Stimulated activated CD4-positive, alpha-beta T cell treated with anti-CD3 and anti-CD28 coated beads, Interleukin-4, amount 100 ng/mL, for 1 hour (primary cell): Measurements from ENCODE around the gene PIK3R5.
"Not testable (repeated sequence)": the region's sequence is repeated elsewhere in the genome, so short reads cannot be mapped to it uniquely, and the experiment has no call there.

Experiments used
- DNase-seq: peaks from one replicate; pipeline ENCODE4 v3.0.0-alpha.2; 2020

Gene PIK3R5

DNA sequence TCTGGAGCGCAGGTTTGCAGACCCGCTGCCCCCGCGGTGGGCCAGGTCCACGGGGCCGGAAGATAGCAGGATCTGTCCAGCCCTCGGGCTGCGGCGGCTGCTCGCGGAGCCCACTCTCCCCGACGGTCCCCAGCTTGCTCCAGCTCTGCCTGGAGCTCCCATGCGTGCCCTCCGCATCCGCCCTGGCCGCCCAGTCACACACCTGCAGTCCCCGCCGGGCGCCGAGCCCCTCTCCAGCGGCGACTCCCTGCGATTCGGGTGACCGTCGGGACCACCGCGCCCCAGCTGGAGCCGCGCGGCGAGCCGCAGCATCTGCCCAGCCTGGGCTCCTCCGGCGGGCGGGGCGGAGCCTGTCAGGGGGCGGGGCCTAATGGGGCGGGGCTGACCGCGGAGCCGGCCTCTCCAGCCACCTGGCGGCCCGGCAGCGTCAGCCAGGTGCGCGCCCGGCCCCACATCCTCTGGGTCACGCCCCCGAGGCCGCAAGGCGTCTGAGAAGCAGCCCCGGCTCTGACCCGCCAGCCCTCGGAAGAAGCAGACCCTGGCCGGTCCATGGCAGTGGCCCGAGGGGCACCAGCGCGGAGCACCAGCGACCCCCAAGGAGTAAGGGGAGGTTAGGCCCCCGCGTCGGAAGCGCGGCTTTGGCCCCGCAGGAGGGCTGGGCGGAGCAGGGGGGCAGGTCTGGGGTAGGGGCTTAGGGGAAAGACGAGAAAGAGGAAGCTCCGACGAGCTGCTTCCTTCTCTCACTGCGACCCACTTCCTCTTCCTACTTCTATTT is at the start of gene PIK3R5:
TSS of gene PIK3R5 (minus strand) at position 314 of the 775 bp plus-strand sequence. CDS start 54,213 bp downstream, outside the sequence.
- peak; percentile 81 for DNase-seq

- no peak for DNase-seq
These were observed 45.5 kb upstream of the PIK3R5 start for GRCh38 chr17:9011001-9011400.

- no peak for DNase-seq
These were observed 44.2 kb upstream of the PIK3R5 start for GRCh38 chr17:9009737-9010136.

- no peak for DNase-seq
These were observed 43.6 kb upstream of the PIK3R5 start for GRCh38 chr17:9009096-9009495.

GRCh38 chr17:9007052-9007714 is 41.7 kb upstream of the PIK3R5 start:
- no peak for DNase-seq

DNA sequence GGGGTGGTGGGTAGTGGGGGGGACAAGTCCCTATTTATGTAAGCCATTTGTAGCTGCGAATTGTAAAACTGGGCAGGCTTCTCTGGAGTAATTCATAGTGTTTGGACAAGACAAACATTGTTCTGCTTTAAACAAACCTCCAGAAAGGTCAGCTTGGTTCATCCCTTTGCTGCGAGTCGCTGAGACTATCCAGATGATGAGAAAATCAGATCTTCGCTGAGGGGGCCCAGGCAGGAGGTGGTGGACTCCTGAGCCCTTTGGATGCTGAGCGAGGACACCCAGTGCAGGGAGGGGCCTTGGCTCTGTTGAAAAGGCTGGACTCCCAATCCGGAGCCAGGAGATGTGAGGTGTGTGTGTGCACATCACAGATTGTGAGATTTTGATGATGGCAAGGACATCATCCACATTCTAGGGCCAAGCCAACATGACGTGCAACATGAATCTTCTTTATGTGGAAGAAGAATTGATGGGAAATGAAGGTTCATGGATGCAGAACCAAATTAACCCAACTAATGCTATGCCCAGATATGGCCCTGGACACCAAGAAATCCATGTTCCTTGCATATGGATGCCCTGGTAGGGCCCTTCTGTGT is 40.8 kb upstream of the PIK3R5 start:
- DNase-seq = no peak

GRCh38 chr17:9004961-9005285 is 39.4 kb upstream of the PIK3R5 start:
- DNase-seq = no peak

DNA sequence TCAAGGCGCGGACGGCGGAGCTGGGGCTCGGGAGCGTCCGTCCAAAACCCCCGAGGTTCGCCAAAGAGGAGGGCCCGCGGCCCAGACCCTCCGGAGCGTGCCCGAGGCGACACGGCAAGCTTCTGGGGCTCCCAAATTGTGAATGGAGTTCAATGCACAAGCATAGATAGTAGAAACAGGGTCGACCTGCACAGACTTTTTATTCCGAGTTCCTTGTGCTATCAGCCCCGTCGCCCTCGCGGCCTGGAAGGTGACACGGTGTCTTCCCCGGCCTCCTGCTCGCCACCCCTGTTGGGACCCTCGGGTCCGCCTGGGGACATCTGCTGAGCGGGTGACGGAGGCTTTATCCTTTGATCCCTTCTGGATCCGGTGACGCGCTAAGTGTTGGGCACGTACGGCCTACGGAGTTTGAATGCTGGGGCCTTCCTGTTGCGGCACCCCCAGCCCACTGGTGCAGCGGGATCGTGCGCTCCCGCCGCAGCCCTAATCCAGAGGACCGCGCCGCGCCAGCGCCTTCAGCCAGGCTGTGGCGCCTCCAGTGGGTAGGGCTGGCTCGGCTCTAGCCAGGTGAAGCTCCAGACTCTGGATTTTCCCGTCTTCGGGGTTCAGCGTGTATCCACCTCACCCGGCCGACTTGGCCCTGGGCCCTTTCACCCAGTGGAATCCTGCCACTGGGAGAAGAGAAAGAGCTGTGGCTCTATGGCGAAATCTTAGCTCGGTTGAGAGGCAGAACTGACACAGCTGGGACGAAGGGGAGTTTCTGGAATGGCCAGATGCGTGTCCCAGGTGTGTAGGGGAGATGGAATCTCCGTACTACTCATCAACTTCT is 38.8 kb upstream of the PIK3R5 start:
- no peak for DNase-seq

DNA sequence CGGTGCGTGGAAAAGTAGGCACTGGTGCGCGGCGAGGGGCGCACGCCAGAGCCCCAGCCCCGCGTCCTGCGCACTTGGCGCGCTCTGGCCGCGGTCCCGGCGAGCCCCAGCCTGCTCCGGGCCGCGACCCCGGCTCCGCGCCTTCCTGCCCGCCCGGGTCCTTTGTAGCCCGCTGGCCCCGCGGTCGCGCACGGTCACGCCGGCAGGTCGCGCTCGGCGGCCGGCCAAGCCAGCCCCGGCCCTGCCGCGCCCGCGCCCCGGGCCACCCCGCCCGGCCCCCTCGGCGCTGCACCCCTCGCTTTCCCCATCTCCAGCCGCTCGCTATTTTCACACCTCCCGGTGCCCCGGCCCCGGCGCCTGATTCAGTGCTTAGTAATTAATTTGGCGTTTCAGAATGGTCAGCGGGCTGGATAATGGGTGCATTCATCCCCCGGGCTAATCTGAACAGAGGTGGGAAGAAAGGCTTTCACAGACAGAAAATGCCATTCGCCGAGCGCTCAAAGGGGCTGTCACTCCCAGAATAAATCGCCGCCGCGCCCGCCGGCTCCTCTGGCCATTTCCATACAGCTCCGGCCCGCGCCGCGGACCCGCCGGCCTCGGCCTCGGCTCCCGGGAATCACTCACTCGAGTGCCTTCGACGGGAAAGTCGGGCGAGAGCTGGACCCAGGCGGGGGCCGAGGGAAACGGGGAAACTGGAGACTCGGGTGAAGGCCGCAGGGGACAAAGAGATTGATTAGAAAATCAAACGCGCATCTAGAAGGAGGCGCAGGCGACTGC is 38.0 kb upstream of the PIK3R5 start:
- DNase-seq = no peak

- DNase-seq = peak; percentile 50
These were observed 37.3 kb upstream of the PIK3R5 start for GRCh38 chr17:9002606-9003354.

DNA sequence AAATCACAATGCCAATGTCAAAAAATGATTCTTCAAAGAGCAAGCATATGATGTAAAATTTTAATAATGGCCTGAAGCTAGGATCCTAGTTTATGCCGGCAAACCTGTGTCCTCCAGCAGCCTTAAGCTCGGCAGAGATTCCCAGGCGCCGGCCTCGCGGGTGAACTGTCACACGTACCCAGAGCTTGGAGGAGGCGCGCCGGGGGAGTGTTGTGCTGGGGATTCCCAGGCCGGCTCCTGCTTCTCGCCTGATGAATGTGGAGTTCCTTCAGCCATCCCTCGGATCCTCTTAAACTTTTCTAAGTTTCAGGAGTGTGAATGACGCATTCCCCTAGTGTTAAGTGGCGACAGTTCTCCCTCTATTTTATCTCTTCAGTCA is 36.7 kb upstream of the PIK3R5 start:
- no peak for DNase-seq

DNA sequence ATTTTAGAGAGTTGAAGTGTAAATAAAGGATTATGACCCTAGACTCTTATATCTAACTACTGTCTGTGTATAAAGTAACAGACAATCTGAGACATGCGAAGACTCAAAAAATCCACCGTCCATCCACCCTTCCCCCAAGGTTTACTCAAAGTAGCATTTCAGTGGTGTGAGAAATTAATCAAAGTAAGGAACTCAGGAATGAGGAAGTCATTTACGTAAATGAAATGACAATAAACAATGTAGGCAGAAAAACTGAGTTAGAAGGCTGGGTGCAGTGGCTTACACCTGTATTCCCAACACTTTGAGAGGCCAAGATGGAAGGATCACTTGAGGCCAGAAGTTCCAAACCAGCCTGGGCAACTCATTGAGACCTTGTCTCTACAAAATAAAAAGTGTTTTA is 36.1 kb upstream of the PIK3R5 start:
- no peak for DNase-seq

- peak; percentile 81 for DNase-seq
These were observed 32.6 kb upstream of the PIK3R5 start for GRCh38 chr17:8997994-8998628.

GRCh38 chr17:8995711-8996110 is 30.2 kb upstream of the PIK3R5 start:
- no peak for DNase-seq

DNA sequence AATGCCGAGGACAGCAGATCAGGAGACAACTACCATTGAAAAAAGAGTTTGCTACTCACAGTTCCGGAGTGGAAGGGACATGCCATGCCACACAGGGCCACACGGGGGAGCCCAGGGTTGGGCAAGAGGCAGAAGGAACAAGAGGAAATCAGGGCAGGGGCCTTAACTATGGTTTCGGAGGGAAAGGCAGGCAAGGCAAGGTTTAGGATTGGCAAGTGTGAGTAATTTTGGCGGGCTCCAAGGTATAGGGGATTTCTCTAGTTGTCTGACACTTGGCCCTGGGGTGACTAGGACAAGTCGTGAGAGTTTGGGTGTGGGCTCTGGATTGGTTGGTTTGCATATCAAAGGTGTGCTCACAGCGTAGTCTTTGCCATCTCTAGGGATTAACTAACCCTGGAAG is 28.8 kb upstream of the PIK3R5 start:
- DNase-seq = peak; percentile 72

DNA sequence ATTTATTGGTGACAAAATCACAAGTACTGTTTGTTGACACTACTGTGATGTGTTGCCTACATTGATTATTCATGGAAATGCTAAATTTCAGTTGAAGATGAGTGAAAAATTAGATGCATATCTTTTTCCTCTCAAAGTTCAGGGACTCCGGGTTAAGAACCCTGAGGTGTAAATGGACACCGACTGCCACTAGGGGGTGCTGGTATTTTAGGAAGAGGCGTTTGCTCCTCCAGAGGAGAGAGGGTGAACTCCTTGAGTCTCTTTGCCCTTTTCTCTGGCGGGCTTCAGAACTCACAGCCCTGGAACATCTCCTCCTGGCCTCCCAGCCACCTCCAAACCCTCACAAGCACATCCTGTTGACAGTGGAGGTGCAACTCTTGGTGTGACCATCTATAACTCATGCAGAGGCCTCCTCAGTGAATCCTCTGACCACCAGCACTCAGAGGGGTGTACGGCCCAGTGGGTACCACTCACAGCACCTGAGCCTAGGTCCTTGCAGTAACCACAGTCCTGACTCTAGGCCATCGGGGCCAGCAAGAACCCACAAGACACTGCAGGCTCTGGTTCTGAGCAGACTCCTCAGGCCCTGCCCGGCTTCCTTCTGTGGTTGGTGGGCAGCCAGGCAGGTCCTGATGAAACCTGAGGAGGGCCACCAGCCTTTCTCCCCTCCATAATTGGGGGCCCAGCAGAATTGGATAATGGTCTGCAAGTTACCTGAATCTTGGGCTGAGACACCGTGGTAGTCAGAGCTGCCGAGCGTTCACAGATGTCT is 26.2 kb upstream of the PIK3R5 start:
- peak; percentile 62 for DNase-seq

DNA sequence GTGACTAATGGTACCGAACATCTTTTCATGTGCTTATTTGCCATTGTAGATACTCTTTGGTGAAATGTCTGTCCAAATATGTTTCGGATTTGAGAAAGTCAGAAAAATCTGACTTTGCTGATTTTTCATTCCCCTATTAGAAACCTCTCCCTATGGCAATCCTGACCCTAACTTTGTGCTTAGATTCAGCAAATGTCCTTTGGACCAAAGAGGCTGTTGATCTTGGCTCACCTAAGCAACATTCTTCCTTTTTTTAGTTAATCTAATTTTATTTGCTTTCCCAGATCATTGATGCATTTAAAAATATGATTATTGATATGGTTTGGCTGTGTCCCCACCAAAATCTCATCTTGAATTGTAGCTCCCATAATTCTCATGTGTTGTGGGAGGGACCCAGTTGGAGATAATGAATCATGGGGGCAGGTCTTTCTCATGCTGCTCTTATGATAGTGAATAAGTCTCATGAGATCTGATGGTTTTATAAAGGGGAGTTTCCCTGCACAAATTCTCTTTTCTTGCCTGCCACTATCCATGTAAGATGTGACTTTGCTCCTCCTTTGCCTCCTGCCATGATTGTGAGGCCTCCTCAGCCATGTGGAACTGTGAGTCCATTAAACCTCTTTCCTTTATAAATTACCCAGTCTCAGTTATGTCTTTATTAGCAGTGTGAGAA is 22.9 kb upstream of the PIK3R5 start:
- DNase-seq = not testable (repeated sequence)

DNA sequence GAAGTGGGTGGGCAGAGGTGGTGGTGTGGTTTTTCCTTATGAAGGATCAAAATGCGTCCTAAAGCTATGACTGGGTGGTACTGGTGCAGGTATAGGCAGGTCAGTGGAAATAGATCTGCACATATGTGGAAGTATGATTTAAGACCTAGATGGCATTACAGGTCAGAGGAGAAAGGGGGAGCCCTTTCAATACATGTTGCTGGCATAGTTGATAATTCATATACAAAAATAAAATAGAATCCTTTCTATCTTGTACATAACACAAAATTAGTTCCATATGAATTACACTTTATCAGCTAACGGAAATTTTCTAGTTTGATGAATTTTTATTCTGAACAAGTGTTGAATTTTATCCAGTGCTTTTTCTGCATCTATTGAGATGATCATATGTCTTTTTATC is 20.8 kb upstream of the PIK3R5 start:
- no peak for DNase-seq

GRCh38 chr17:8985054-8985701 is 19.7 kb upstream of the PIK3R5 start:
- no peak for DNase-seq
